Aorta (tissue), 5 donors: ENCODE measurements around the gene DENND2A. TPM values are rescaled to one million over a fixed set of nuclear protein-coding genes. Genes with fewer than 3 reads are reported as not detected.
"Not testable (repeated sequence)": the region's sequence is repeated elsewhere in the genome, so short reads cannot be mapped to it uniquely, and the experiment has no call there.

Experiments
- ATAC-seq: fragments of 200-7000 bp; cut with Tn5 transposase; one replicate; pipeline ENCODE4 v1.9.1; 2022; ENCODE audit warnings: moderate library complexity; ENCODE audit not compliant: low FRiP score
- DNase-seq, 2 donors: peaks; one replicate each; pipeline ENCODE4 v3.0.0-alpha.2; 2020
- H3K27ac ChIP-seq, 2 donors: one replicate each; pipeline ENCODE4 v1.5.1; 2013; ENCODE audit warnings: low read length in 2 of 2, mild to moderate bottlenecking in 2 of 2, moderate library complexity in 2 of 2, control low read depth in 1 of 2, inconsistent platforms in 1 of 2, low read depth in 1 of 2
- H3K27me3 ChIP-seq, 2 donors: one replicate each; pipeline ENCODE4 v1.6.1; 2013; ENCODE audit warnings: control low read depth in 1 of 2, low read length in 1 of 2, mild to moderate bottlenecking in 1 of 2, moderate library complexity in 1 of 2; ENCODE audit not compliant: insufficient read depth in 2 of 2, control insufficient read depth in 1 of 2
- H3K36me3 ChIP-seq, 2 donors: one replicate each; pipeline ENCODE4 v1.6.1; 2013; ENCODE audit warnings: control low read depth in 1 of 2, low read length in 1 of 2, mild to moderate bottlenecking in 1 of 2; ENCODE audit not compliant: insufficient read depth in 2 of 2, control insufficient read depth in 1 of 2
- H3K4me1 ChIP-seq, 2 donors: one replicate each; pipeline ENCODE4 v1.6.1; 2013; ENCODE audit warnings: low read length in 2 of 2, control low read depth in 1 of 2, mild to moderate bottlenecking in 1 of 2, moderate library complexity in 1 of 2; ENCODE audit not compliant: insufficient read depth in 2 of 2, control insufficient read depth in 1 of 2
- H3K4me3 ChIP-seq, 2 donors: one replicate each; pipeline ENCODE4 v1.5.1; 2013; ENCODE audit warnings: low read length in 2 of 2, control low read depth in 1 of 2, mild to moderate bottlenecking in 1 of 2
- H3K9me3 ChIP-seq: one replicate; pipeline ENCODE4 v1.6.1; 2013; ENCODE audit warnings: mild to moderate bottlenecking, low read length; ENCODE audit not compliant: control insufficient read depth
- WGBS, 2 donors: extraction: QIAGEN DNeasy Blood & Tissue Kit; methylation state at CpG; one replicate each; pipeline ENCODE4 v1.1.7; 2013; 5-methylcytosine and 5-hydroxymethylcytosine counted together
- intact Hi-C, 2 donors: fragments of 100-400 bp; cut with DNase I; formaldehyde crosslinking; loops; one replicate each; pipeline versions ENCODE4 v1.14.2 to v1.15.0; 2022
- polyA plus RNA-seq, 2 donors: library from polyadenylated mRNA; stranded (reverse); fragments of 200-250 nt; gene quantifications; one replicate each; pipeline ENCODE4 v1.2.3, GENCODE V29; 2013
- total RNA-seq, 2 donors: library from RNA; stranded (reverse); fragmentation: NEBNext Ultra II Directional; extraction: Animal tissue kit (Norgen Biotek cat#: 25700); gene quantifications; one replicate each; pipeline ENCODE4 v1.2.1, GENCODE V29; 2021
- donor health status: healthy with polysubstance abuse.
- donor health status: Bipolar disorder and iron deficiency.
- donor health status: DM: no; HTN: no; CAD: no.
- donor health status: DM: no; HTN: no; CAD: no.
- donor health status: DM: yes; HTN: yes; CAD: no.

The DENND2A gene
- total and polyA plus RNA-seq, 4 donors: 1.4 to 19.2 (median 3.8) TPM

- WGBS, 2 donors: 26 to 34% methylated on average over 7 of the region's 7 CpGs
These were observed 121.6 kb downstream of the DENND2A start for GRCh38 chr7:140519007-140519399.

GRCh38 chr7:140518370-140519006 lies 122.1 kb downstream of the DENND2A start:
- peak; percentile 21 for ATAC-seq
- H3K27ac ChIP-seq: no peak overlapping the region

More at GRCh38 chr7:140519007-140519399, 121.6 kb downstream of the DENND2A start:
- no peaks in the 10 kb centered on the region for H3K9me3 ChIP-seq
- H3K27me3 ChIP-seq: no peaks in the 10 kb centered on the region
- no peak overlapping the region for H3K27ac ChIP-seq
- ATAC-seq: peak; percentile 12
- no peaks in the 10 kb centered on the region for H3K4me1 ChIP-seq
- intact Hi-C loops: loop anchor here in 1 of 2 donors (2.0 kb wide), 1 partner anchor 134 kb away; no protein-coding TSS in a partner anchor
- no peak overlapping the region for H3K4me3 ChIP-seq
- H3K36me3 ChIP-seq: no peaks in the 10 kb centered on the region
- DNase-seq: no peak

GRCh38 chr7:140517546-140518369 lies 122.9 kb downstream of the DENND2A start:
- no peak overlapping the region for H3K4me3 ChIP-seq
- ATAC-seq: peak; percentile 94
- intact Hi-C loops: loop anchor here (1.0 to 2.0 kb wide), 2 partner anchors 135 to 136 kb away; no protein-coding TSS in a partner anchor
- no peaks in the 10 kb centered on the region for H3K4me1 ChIP-seq
- H3K36me3 ChIP-seq: no peaks in the 10 kb centered on the region
- no peaks in the 10 kb centered on the region for H3K27me3 ChIP-seq
- DNase-seq: peak; percentile 91 to 96
- 51 to 52% methylated on average over 31 of the region's 31 CpGs for WGBS, 2 donors
- no peaks in the 10 kb centered on the region for H3K9me3 ChIP-seq
- H3K27ac ChIP-seq: no peak overlapping the region

More at GRCh38 chr7:140518370-140519006, 122.1 kb downstream of the DENND2A start:
- Histone ChIP-seq H3K27me3 (no peaks in the 10 kb centered on the region), H3K4me3 (no peak overlapping the region), H3K36me3 (no peaks in the 10 kb centered on the region), H3K4me1 (no peaks in the 10 kb centered on the region), H3K9me3 (no peaks in the 10 kb centered on the region)
- no peak for DNase-seq
- WGBS, 2 donors: 87% methylated on average over 15 of the region's 15 CpGs
- intact Hi-C loops: loop anchor here (1.0 to 2.0 kb wide), 2 partner anchors 134 to 135 kb away; no protein-coding TSS in a partner anchor

- ATAC-seq: no peak
- H3K36me3 ChIP-seq: no peaks in the 10 kb centered on the region
- H3K4me1 ChIP-seq: no peaks in the 10 kb centered on the region
- DNase-seq: no peak
- H3K4me3 ChIP-seq: no peak overlapping the region
- H3K9me3 ChIP-seq: no peaks in the 10 kb centered on the region
- H3K27ac ChIP-seq: no peak overlapping the region
- H3K27me3 ChIP-seq: no peaks in the 10 kb centered on the region
- intact Hi-C loops: no loop called here
- WGBS, 2 donors: 40 to 44% methylated on average over 9 of the region's 9 CpGs
These were observed 128.2 kb downstream of the DENND2A start for GRCh38 chr7:140512317-140513000.

- H3K4me3 ChIP-seq: no peak overlapping the region
- DNase-seq (no peak), ATAC-seq (no peak)
- intact Hi-C loops: no loop called here
- 70 to 85% methylated on average over 4 to 5 of the region's 5 CpGs for WGBS, 2 donors
- H3K36me3 ChIP-seq: no peaks in the 10 kb centered on the region
- no peaks in the 10 kb centered on the region for H3K9me3 ChIP-seq
- no peaks in the 10 kb centered on the region for H3K4me1 ChIP-seq
- no peaks in the 10 kb centered on the region for H3K27me3 ChIP-seq
- no peak overlapping the region for H3K27ac ChIP-seq
These were observed 130.8 kb downstream of the DENND2A start for GRCh38 chr7:140509789-140510188.

GRCh38 chr7:140507556-140507955 lies 133.1 kb downstream of the DENND2A start:
- H3K9me3 ChIP-seq, H3K36me3 ChIP-seq, H3K27ac ChIP-seq, ATAC-seq, H3K4me1 ChIP-seq, intact Hi-C loops, H3K27me3 ChIP-seq, H3K4me3 ChIP-seq, DNase-seq: not testable (repeated sequence)
- WGBS, 2 donors: 76 to 82% methylated on average over 6 of the region's 6 CpGs

- 6 to 12% methylated on average over 5 of the region's 5 CpGs for WGBS, 2 donors
These were observed 133.7 kb downstream of the DENND2A start for GRCh38 chr7:140506788-140507464.

GRCh38 chr7:140501966-140502365 lies 138.6 kb downstream of the DENND2A start:
- 84 to 86% methylated on average over 5 of the region's 5 CpGs for WGBS, 2 donors
- no peak for ATAC-seq
- Histone ChIP-seq H3K4me3 (no peak overlapping the region), H3K27me3 (no peaks in the 10 kb centered on the region), H3K9me3 (no peaks in the 10 kb centered on the region), H3K27ac (no peak overlapping the region), H3K4me1 (no peaks in the 10 kb centered on the region), H3K36me3 (no peaks in the 10 kb centered on the region)
- DNase-seq: no peak
- intact Hi-C loops: no loop called here

More at GRCh38 chr7:140506788-140507464, 133.7 kb downstream of the DENND2A start:
- peak in 1 of 2 donors; percentile 49 for DNase-seq
- Histone ChIP-seq H3K27me3 (no peaks in the 10 kb centered on the region), H3K9me3 (no peaks in the 10 kb centered on the region), H3K4me1 (no peaks in the 10 kb centered on the region), H3K36me3 (no peaks in the 10 kb centered on the region), H3K27ac (peak overlapping the region in 1 of 2 donors; percentile 39), H3K4me3 (no peak overlapping the region)
- ATAC-seq: peak; percentile 82
- intact Hi-C loops: no loop called here
